Endometrial microvascular endothelial cells (primary cell): Measurements from ENCODE around the gene YLPM1. TPM values are rescaled to one million over a fixed set of nuclear protein-coding genes. Genes with fewer than 3 reads are reported as not detected.

ENCODE experiments used
- in situ Hi-C: cut with HindIII; loops from 2 replicates; pipeline ENCODE4 v1.10.0; 2017; ENCODE audit warnings: low sequenced_read_pairs, low pct_unique_long_range_greater_than_20kb; ENCODE audit errors: inconsistent ontology term
- total RNA-seq: library from RNA; depleted of rRNA; stranded (reverse); fragments of >200 nt; gene quantifications from one replicate; pipeline ENCODE4 v1.2.3, GENCODE V29; 2015; ENCODE audit errors: inconsistent ontology term

The YLPM1 gene
- total RNA-seq, 1 donor from 2014 or later: 24.3 TPM

DNA sequence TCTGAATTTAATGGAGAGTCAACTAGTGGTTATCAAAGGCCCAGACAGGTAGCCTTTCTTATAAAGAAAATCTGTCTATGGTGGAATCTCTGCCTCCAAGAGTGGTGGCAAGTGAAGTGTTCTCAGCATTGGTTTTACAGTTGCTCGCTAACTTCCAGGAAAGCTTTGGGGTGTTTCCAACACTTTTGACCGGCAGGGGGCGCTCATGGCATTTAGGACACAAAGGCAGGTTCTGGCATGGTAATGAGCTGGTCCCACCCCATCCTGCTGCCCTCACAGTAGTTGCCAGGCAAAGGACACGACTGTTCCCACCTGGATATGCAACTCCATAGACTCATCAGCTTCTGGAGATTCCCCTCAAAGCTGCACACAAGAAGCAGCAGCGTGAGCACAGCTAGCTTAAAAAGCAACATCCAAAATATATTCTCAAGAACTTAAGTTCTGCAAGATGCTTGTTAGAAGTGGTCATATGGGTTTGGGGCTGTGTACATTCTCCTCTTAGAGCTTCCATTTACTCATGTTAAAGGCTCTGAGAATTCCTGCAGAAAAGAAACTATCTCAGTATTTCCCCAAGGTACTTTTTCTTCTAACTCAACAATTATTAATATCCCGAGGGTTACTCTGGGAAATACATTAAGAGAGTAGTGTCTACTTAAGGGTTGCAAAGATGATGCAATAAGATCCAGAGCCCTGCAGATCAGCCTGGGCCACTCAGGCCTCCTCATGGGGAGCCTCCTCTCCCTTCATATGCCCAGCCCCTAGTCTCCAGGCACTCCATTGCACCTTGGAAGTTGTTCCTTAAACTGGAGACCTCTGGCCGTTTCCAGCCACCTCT lies 98.0 kb downstream of the YLPM1 start:
- in situ Hi-C loops: loop anchor here (25.0 kb wide), 1 partner anchor 199 kb away; no protein-coding TSS in a partner anchor

GRCh38 chr14:74861734-74862090 lies 98.6 kb downstream of the YLPM1 start:
- in situ Hi-C loops: loop anchor here (25.0 kb wide), 1 partner anchor 199 kb away; no protein-coding TSS in a partner anchor

DNA sequence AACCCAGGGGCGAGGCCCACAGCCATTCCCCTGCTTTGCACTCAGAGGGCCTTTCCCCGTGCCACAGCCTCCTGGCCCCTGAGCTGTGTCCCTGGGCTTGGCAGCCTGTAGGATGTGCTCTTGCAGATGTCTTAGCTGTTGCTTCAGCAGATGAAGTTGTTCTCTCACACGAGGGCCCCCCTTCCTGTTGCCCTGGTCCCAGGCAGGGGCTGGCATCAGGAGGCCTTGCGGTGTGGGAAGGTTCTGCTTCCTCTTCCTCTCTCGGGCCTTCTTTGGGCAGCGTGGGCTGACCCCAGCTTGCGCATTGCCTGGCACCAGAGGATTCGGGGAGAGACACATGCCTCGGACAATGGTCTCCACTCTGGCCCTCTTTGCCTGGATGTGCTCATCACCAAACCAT lies 100.2 kb downstream of the YLPM1 start:
- in situ Hi-C loops: loop anchor here (25.0 kb wide), 1 partner anchor 201 kb away; no protein-coding TSS in a partner anchor

DNA sequence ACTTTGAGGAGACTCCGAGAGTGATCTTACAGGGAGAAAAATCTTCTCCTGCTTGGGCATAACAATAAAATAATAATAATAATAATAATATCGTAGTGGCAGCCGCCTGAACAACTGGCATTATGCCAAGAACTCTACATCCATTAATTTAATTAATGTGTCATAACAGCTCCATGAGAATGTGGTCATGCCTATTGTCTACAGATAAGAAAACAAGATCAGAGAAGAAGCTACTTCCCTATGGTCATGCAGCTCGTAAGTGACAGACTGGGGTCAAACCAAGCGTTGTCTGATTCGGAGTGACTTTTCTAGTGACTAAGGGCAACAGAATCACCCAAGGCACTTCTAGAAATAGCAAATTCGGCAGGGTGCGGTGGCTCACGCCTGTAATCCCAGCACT lies 101.1 kb downstream of the YLPM1 start:
- in situ Hi-C loops: loop anchor here (25.0 kb wide), 1 partner anchor 202 kb away; no protein-coding TSS in a partner anchor

- in situ Hi-C loops: loop anchor here (25.0 kb wide), 1 partner anchor 203 kb away; no protein-coding TSS in a partner anchor
Observed at GRCh38 chr14:74865156-74865555, 102.0 kb downstream of the YLPM1 start.

DNA sequence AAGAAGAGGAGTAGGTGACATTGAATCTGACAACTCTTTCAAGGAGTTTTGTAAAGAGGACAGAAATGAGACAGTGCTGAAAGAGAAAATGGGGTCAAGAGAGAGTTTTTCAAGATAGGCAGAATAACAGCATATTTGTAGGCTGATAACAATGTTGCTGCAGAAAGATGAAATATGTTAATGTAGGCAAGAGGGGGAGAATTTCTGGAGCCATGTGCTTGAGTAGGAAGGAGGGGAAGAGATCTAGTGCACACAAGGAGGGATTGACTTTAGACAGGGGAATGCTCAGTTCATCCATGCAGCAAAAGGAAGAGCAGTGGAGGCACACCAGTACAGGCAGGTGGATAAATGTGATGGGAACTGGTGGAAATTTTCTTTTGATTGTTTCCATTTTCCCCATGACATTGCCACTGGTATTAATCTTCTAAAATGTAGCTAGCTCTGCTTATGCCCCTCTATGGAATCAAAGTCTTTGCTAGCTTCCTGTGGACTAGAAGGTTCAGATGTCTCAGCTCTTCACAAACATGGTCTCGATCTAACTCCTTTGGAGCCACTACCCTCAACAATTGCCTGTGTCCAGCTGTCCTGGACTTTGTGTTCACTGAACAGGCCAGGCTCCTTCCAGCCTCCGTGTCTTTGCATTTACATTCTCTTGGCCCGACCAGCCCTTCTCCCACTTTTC lies 103.7 kb downstream of the YLPM1 start:
- in situ Hi-C loops: loop anchor here (25.0 kb wide), 1 partner anchor 205 kb away; no protein-coding TSS in a partner anchor

GRCh38 chr14:74867673-74868072 lies 104.6 kb downstream of the YLPM1 start:
- in situ Hi-C loops: loop anchor here (25.0 kb wide), 1 partner anchor 205 kb away; no protein-coding TSS in a partner anchor

DNA sequence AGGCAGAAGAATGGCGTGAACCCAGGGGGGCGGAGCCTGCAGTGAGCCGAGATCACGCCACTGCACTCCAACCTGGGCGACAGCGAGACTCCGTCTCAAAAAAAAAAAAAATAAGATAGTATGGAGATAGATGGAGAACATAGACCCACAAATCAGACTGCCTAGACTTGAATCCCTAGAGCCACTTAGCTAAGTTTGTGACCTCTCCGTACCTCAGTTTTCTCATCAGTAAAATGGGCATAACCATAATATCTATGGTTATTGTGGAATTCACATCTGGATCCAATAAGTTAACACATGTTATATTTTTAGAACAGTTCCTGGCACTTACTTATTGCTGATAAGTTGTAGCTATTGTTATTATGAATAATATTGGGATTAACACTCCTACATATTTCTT lies 105.6 kb downstream of the YLPM1 start:
- in situ Hi-C loops: loop anchor here (25.0 kb wide), 1 partner anchor 206 kb away; no protein-coding TSS in a partner anchor

DNA sequence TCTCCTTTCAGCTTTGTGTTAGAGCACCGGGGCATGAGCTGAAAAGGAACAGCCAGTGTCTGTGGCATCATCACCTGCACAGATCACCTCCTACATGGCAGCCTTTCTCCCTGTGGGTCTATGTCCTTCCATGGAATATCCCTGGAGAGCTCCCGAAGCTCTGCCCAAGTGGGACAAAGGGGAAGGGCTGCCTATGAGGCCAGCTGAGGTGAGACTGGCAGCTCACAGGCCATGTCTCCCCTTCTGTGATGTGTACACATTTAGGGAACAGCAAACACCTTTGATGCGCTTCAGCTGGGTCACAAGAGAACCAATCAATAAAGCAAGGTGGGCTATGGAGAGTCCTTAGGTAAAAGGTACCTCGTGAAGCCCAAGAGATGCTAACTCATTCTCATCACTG lies 108.7 kb downstream of the YLPM1 start:
- in situ Hi-C loops: loop anchor here (25.0 kb wide), 1 partner anchor 210 kb away; no protein-coding TSS in a partner anchor

GRCh38 chr14:74875204-74875603 lies 112.1 kb downstream of the YLPM1 start:
- in situ Hi-C loops: no loop called here

DNA sequence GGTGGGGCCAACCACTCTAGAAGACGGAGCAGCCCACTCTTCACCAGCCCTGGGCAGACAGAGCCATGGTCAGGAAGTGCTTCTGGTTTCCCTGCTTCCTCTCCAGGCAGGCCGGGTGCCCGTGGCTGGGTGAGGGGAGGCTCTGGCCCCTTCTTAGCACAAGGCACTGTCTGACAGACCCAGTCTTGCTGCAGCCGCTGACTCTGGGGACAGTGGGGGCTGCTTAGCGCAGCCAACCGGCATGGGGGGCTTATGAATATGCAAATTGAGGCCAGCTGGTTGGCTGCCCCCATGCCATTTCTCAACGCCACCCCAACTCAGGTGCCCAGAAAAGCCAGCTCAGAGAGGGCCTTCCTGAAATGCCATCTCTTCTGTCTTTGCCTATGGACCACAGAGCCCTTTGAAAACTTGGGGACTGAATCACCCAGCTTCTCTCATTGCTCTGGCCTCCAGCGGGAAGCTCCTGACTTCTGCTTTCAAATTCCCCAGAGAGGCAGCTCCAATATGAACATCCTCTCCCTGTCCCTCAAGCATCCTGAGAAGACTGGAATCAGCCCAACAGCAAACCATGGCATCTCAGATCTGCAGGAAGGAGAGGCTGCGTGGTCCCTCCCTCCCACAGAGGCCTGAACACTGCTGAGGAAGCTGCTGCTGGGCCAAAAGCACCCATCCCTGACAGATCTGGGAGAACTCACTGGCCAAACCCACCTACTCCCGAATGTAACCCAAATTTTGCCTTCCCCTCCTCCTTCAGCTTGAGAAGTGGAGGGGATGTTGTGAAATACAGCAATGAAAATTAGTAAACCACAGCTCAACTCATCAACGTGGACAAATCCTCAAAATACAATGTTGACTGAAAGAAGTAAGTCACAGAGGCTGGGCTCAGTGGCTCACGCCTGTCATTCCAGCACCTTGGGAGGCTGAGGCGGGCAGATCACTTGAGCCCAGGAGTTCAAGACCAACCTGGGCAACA lies 113.1 kb downstream of the YLPM1 start, which contains the start of gene PROX2:
TSS of gene PROX2 (minus strand) at position 205 of the 973 bp plus-strand sequence. CDS start 12,311 bp downstream, outside the sequence.
- in situ Hi-C loops: no loop called here

- in situ Hi-C loops: no loop called here
Observed at GRCh38 chr14:74879427-74880182, 116.5 kb downstream of the YLPM1 start.

DNA sequence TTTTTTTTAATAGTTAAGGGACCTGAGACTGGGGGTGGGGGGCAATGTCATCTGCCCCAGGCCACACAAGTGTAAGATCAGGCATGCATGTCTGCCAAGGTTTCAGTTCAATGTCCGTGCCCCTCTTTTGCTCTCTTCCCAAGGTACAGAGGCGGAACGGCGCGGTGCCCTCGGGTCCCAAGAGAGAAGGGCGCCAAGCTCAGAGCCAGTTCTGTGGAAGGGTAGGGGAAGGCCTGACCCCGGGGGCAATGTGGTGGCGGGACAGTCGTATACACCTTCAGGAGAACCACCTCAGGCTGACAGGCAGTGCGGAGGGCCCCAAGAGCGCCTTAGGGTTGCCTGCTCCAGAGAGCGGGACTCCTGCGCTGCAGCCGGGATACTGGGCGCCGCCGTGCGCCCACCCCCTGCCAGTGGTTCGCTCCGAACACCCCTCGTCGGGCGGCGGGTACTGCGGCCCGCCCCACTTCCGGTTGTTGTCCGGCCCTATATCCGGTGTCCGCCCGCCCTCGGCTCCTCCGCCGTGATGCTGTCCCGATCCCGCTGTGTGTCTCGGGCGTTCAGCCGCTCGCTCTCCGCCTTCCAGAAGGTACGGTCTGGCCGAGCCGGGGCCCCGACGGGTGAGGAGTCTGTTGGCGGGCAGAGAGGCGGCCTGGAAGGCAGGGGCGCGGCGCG lies 118.5 kb downstream of the YLPM1 start, which contains the start of gene DLST:
TSS of gene DLST (plus strand) at position 486 of the 672 bp plus-strand sequence. CDS start at position 524, 38 bp downstream.
- in situ Hi-C loops: no loop called here

- in situ Hi-C loops: no loop called here
Observed at GRCh38 chr14:74882103-74882920, 119.2 kb downstream of the YLPM1 start.
